H1 (cell line): Measurements from ENCODE around the gene MCM5. TPM values are rescaled to one million over a fixed set of nuclear protein-coding genes. Genes with fewer than 3 reads are reported as not detected.

ENCODE experiments used
- ASH2L ChIP-seq: fragments of 200-600, 300-600 bp; sonication (generic); IDR thresholded peaks from one replicate; pipeline ENCODE4 v1.7.1; 2017; ENCODE audit warnings: low read length
- GABPA ChIP-seq: IDR thresholded peaks from 2 replicates; pipeline ENCODE4 v1.6.1; 2011; ENCODE audit warnings: mild to moderate bottlenecking, low read length, moderate library complexity, borderline replicate concordance; ENCODE audit not compliant: insufficient read depth
- GTF2F1 ChIP-seq: IDR thresholded peaks from 2 replicates; pipeline ENCODE4 v1.6.1; 2012; ENCODE audit warnings: low read depth, low read length, improper control_type of control experiment, borderline replicate concordance
- KDM4A ChIP-seq: IDR thresholded peaks from one replicate; pipeline ENCODE4 v1.7.1; 2012; ENCODE audit warnings: low read depth, mild to moderate bottlenecking, moderate library complexity, low read length, inconsistent platforms; ENCODE audit not compliant: severe bottlenecking
- KDM5A ChIP-seq: fragments of 200-600 bp; IDR thresholded peaks from 2 replicates; pipeline ENCODE4 v1.7.1; 2012; ENCODE audit warnings: mild to moderate bottlenecking, low read length, inconsistent platforms, mixed read lengths
- MAFK ChIP-seq: IDR thresholded peaks from 2 replicates; pipeline ENCODE4 v1.6.1; 2012; ENCODE audit warnings: low read depth, mild to moderate bottlenecking, improper control_type of control experiment, low read length
- SIN3A ChIP-seq, 2 experiments: IDR thresholded peaks in 1 of 2; conservative IDR thresholded peaks in 1 of 2; 2 replicates each; pipeline ENCODE4 v1.6.1; 2011 to 2012; ENCODE audit warnings: low read length in 2 of 2, improper control_type of control experiment in 1 of 2, low read depth in 1 of 2, mild to moderate bottlenecking in 1 of 2
- TBP ChIP-seq: IDR thresholded peaks from 2 replicates; pipeline ENCODE4 v1.6.1; 2011; ENCODE audit warnings: low read depth, low read length, improper control_type of control experiment
- polyA plus RNA-seq, 7 experiments: library from polyadenylated mRNA; depleted of rRNA in 3 of 7; stranded (reverse) in 5 of 7; unstranded in 2 of 7; fragments of >200 nt in 5 of 7; fragments of 200-250 nt in 2 of 7; gene quantifications; 1 replicate in 5 of 7; 2 replicates in 1 of 7; 4 replicates in 1 of 7; pipeline versions ENCODE4 v1.2.1 to v1.2.3, GENCODE V29; 2011 to 2013; ENCODE audit warnings: missing spikeins in 2 of 7, mixed read lengths in 2 of 7
- total RNA-seq: library from RNA; stranded (reverse); fragmentation: NEBNext Ultra II Directional; extraction: Animal tissue kit (Norgen Biotek cat#: 25700); gene quantifications from 2 replicates; pipeline ENCODE4 v1.2.1, GENCODE V29; 2021

Gene MCM5
- total and polyA plus RNA-seq, 2 of the 8 experiments (the other 6 are each of a cell fraction or from before 2014, with no cell fraction given) = 210 to 305 TPM

DNA sequence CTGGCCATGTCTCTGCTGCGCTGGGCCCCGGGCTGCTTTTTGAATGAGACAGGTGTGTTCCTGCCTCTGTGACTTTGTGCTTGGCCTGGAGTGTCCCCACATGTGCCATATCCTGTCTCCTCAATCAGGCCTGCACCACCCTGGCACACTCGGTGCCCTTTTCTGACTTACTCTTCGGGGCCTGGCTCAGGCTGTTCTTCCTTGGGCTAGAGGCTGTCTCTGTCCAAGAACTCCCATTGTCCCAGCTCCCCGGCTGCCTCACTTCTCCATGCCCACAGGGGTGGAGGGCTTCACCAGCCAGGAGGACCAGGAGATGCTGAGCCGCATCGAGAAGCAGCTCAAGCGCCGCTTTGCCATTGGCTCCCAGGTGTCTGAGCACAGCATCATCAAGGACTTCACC, 23.0 kb downstream of the MCM5 start (continued):
- TF ChIP-seq MAFK = no peak
- no peak for TF ChIP-seq GTF2F1
- no peak for TF ChIP-seq TBP
- TF ChIP-seq ASH2L = no peak
- TF ChIP-seq KDM5A = no peak
- TF ChIP-seq GABPA = no peak
- no peak for TF ChIP-seq SIN3A (conservative IDR thresholded peaks at IDR 0.05 in 1 of 2, IDR thresholded peaks at IDR 0.05 in 1 of 2; ENCODE audit: low read depth in 1 of 2, low read length in 2 of 2)
- TF ChIP-seq KDM4A = no peak
